ENCODE measurements around the gene UBE2G2. TPM values are rescaled to one million over a fixed set of nuclear protein-coding genes. Genes with fewer than 3 reads are reported as not detected.

The UBE2G2 gene
- total and polyA plus RNA-seq, 7 donors, result 21.6 to 101 (median 51.5) TPM

DNA sequence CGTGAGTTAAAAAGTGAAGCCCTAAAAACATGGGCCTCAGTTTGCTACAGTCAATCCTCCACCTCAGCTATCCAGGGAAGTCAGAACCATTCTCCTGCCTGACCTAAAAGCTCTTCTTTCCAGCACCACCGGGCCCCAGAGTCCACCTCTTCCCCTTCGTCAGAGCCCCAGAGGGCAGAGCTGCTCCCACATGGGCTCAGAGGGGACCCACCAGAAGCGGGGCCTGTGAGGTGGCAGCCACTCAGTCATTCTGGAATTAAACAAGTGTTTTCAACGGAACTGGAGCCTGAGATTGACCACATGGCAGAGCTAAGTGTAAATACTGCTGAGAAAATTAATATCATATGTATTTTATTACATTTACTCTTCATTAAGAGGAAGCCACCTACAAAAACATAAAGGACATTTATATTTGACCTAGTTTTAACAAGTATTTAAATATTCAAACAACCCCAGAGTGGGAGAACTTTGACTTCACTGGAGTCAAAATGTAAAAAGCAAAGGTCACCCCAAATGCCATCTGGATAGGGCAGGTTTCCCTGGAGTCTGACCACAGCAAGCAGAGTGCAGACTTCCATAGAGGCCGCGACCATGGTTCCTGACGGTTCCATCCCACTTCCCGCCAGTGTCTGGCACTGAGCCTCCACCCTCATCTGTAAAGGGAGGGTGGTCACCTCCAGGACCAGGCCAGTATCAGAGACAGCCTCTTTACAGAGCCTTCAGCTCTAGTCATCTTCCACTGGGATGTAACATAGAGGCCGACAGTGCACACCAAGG, 14.4 kb upstream of the UBE2G2 start:
- no peak for TF ChIP-seq POLR2A (IDR thresholded peaks at IDR 0.05)
- no peak for TF ChIP-seq EP300 (IDR thresholded peaks at IDR 0.05)
- no peak for TF ChIP-seq POLR2AphosphoS5 (IDR thresholded peaks at IDR 0.05)
- Histone ChIP-seq H3K27ac (no peak overlapping the region), H3K4me1 (peaks cover 0 to 29% (median 20%) of the 10 kb centered on the region in 4 donors), H3K27me3 (no peaks in the 10 kb centered on the region), H3K9me3 (peaks cover 0 to 3% (median 0%) of the 10 kb centered on the region in 4 donors), H3K36me3 (peaks cover 0 to 22% (median 0%) of the 10 kb centered on the region in 4 donors), H3K4me3 (no peak overlapping the region)
- peak; percentile 68 for DNase-seq
- WGBS, 2 donors, result 74 to 81% methylated on average over 10 of the region's 10 CpGs
- intact Hi-C loops (cut with DNase I), result loop anchor here (5.0 kb wide), 2 partner anchors 116 to 479 kb away; partner anchors contain the start of gene CFAP410

DNA sequence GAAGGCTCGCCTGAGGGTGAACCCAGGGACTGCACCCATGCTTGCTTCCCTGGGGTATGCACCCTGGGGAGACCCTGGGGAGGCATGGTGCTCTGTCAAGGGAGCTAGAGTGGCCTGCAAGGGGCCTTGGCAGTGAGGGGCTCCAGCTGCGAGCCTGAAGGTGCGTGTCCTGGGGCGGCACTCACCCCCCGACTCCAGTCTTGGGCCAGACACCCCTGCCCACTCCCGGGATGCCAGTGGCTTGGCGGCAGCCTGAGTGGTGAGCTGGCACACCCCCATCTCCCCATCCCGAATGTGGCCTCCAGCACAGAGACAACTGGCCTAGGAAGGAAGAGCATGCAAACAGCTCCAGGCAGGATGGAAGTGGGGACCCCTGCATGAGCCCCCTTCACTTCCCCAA, 13.6 kb upstream of the UBE2G2 start:
- Histone ChIP-seq H3K27ac (no peak overlapping the region), H3K4me3 (no peak overlapping the region), H3K36me3 (peaks cover 0 to 29% (median 2%) of the 10 kb centered on the region in 4 donors), H3K27me3 (no peaks in the 10 kb centered on the region), H3K4me1 (peaks cover 0 to 29% (median 20%) of the 10 kb centered on the region in 4 donors), H3K9me3 (no peaks in the 10 kb centered on the region)
- 97% methylated on average over 8 of the region's 8 CpGs for WGBS, 2 donors
- intact Hi-C loops (cut with DNase I), result loop anchor here (5.0 kb wide), 2 partner anchors 117 to 478 kb away; partner anchors contain the start of gene CFAP410
- peak; percentile 64 for DNase-seq
- TF ChIP-seq POLR2A (IDR thresholded peaks at IDR 0.05), result no peak
- TF ChIP-seq EP300 (IDR thresholded peaks at IDR 0.05), result no peak
- TF ChIP-seq POLR2AphosphoS5 (IDR thresholded peaks at IDR 0.05), result no peak
- no peak for TF ChIP-seq CTCF (IDR thresholded peaks at IDR 0.05)

- DNase-seq, result peak; percentile 65
- WGBS, 2 donors, result 87 to 88% methylated on average over 11 of the region's 11 CpGs
- Histone ChIP-seq H3K27ac (no peak overlapping the region), H3K27me3 (no peaks in the 10 kb centered on the region), H3K36me3 (peaks cover 0 to 35% (median 6%) of the 10 kb centered on the region in 4 donors), H3K4me3 (no peak overlapping the region), H3K4me1 (peaks cover 0 to 29% (median 20%) of the 10 kb centered on the region in 4 donors), H3K9me3 (no peaks in the 10 kb centered on the region)
- intact Hi-C loops (cut with DNase I), result loop anchor here (5.0 kb wide), 2 partner anchors 118 to 477 kb away; partner anchors contain the start of gene CFAP410
- TF ChIP-seq POLR2AphosphoS5 (IDR thresholded peaks at IDR 0.05) (no peak), POLR2A (IDR thresholded peaks at IDR 0.05) (no peak), CTCF (IDR thresholded peaks at IDR 0.05) (no peak), EP300 (IDR thresholded peaks at IDR 0.05) (no peak)
Observed at GRCh38 chr21:44814498-44815023, 12.9 kb upstream of the UBE2G2 start.

- TF ChIP-seq EP300 (IDR thresholded peaks at IDR 0.05), result no peak
- no peak for TF ChIP-seq CTCF (IDR thresholded peaks at IDR 0.05)
- no peak for TF ChIP-seq POLR2A (IDR thresholded peaks at IDR 0.05)
- no peak for TF ChIP-seq POLR2AphosphoS5 (IDR thresholded peaks at IDR 0.05)
- WGBS, 2 donors, result 91 to 94% methylated on average over 18 of the region's 18 CpGs
- Histone ChIP-seq H3K4me1 (peaks cover 0 to 26% (median 20%) of the 10 kb centered on the region in 4 donors), H3K27me3 (no peaks in the 10 kb centered on the region), H3K27ac (no peak overlapping the region), H3K4me3 (no peak overlapping the region), H3K36me3 (peaks cover under 1 to 44% (median 12%) of the 10 kb centered on the region in 4 donors), H3K9me3 (no peaks in the 10 kb centered on the region)
- intact Hi-C loops (cut with DNase I), result no loop called here
- peak; percentile 58 for DNase-seq
Observed at GRCh38 chr21:44813727-44814126, 12.1 kb upstream of the UBE2G2 start.

DNA sequence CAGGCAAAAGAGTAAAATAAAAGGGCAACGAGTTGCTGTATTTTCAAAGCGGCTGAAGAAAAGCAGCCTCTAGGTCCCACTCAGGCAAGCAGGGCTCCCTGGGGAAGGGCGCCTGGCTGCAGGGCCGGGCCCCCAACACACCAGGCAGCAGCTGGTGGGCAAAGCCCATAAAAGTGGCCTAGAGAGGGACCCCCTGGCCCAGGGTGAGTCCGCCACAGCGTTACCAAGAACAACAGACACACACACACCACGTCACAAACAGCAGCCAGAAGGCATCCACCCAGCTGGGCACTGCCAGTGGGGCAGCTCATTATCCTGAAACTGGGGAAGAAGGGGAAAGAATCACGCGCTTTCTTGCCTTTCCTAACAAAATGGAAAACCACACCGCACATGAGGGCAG, 11.5 kb upstream of the UBE2G2 start:
- Histone ChIP-seq H3K4me1 (peaks cover 0 to 22% (median 17%) of the 10 kb centered on the region in 4 donors), H3K4me3 (no peak overlapping the region), H3K9me3 (no peaks in the 10 kb centered on the region), H3K27me3 (no peaks in the 10 kb centered on the region), H3K27ac (no peak overlapping the region), H3K36me3 (peaks cover 5 to 50% (median 15%) of the 10 kb centered on the region in 4 donors)
- no peak for DNase-seq
- intact Hi-C loops (cut with DNase I), result no loop called here
- WGBS, 2 donors, result 94% methylated on average over 10 of the region's 10 CpGs
- TF ChIP-seq POLR2AphosphoS5 (IDR thresholded peaks at IDR 0.05) (no peak), EP300 (IDR thresholded peaks at IDR 0.05) (no peak), POLR2A (IDR thresholded peaks at IDR 0.05) (no peak), CTCF (IDR thresholded peaks at IDR 0.05) (no peak)
